NK-92 (cell line): ENCODE measurements around the gene MROH9.

Experiments used
- DNase-seq: peaks from one replicate; lab custom pipeline; 2025; ENCODE audit not compliant: unreplicated experiment; lab: John Stamatoyannopoulos, UW

The MROH9 gene

DNA sequence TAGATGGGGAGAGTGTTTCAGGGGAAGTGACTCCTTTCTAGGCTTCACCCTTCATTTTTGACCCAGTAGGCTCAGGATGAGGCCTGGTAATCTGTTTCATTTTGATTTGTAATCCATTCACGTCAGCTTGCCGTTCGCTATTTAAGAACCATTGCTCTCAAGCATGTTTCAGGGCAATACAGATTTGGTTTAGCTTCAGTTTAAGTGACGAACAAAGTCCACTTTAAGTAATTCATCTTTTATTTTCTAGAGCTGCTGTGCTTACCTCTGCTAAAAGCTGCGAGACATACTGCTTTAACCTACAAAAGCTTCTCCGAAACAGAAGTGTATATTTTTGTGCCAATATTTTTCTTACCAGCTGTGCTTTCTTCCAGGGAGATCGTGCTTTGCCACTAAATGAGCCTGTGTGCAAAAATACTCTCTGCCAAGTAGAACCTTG, 146.4 kb downstream of the MROH9 start:
- DNase-seq = no peak

- no peak for DNase-seq
Measured at GRCh38 chr1:171082606-171083005, 147.3 kb downstream of the MROH9 start.

DNA sequence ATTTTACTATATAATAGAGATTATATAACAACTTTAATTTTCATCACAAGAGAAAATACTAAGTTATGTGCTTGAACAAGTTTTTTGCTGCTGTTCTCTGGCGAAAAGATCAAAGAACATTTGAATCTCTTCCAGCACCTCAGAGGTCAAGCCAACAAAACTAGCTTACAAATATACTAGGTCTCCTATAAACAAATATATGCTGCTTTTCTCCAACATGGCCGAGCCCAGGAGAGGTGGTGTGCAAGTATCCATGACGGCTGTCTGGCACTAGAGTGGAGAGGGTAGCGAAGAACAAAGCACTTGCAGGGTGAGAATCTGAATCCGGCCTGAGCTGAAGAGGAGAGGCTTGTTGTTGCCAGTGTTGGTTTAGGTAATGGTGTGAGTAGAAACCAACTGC, 147.9 kb downstream of the MROH9 start:
- DNase-seq = no peak

DNA sequence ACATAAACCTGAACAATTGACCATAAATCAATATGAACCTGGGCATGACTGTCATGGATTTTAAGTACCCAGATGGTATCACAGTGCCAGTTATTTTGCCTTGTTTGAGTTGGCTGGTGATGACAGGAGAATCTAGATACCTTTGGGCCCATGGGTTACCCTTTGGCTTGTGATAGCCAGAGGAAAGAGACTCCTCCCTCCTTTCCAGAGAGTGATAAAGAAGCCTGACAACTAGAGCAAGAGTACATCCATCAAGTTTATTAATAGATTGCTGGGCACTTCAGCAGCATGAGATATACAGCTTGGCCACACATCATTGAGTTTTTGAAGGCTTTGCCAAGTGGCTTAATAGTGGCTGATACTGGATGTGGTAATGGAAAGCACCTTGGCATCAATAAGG, 148.8 kb downstream of the MROH9 start:
- DNase-seq = no peak

- no peak for DNase-seq
Measured at GRCh38 chr1:171084870-171085269, 149.5 kb downstream of the MROH9 start.

DNA sequence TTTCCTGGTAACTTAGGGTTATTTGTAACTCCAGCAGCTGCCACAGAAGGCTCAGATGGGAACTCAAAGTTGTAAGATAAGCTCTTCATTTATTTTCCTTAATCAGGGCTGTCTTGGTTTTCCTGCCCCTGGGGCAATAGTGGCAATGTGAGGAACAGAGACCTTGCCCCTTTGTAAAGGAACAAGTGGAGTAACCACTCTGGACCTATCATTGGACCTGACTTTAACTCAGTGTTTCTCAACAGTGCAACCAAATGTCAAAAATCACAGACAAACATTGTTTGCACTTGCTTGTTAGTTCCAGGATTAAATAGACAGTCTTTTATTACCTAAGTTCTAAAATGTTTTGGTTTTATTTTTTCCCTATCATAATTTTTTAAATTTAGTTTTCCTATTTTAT, 152.6 kb downstream of the MROH9 start:
- no peak for DNase-seq

GRCh38 chr1:171090604-171091003, 155.3 kb downstream of the MROH9 start, which contains the start of gene FMO3:
TSS of gene FMO3 (plus strand) at chr1:171090905. CDS start at chr1:171092659, 1,754 bp downstream.
- DNase-seq = no peak

DNA sequence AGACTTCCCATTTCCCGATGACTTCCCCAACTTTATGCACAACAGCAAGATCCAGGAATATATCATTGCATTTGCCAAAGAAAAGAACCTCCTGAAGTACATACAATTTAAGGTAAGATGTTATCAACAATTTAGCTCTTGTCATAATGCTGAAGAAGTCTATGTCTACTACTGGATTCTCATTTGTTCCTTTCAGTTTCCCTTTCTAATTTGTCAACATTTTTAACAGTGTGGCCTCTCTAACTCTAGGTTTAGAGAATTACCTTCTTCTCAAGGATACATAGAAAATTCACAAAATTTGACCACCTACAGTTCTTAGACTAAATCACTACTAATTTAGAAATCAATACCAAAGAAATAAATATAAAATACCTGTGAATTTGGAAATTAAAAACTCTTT, 168.5 kb downstream of the MROH9 start:
- DNase-seq = no peak

DNA sequence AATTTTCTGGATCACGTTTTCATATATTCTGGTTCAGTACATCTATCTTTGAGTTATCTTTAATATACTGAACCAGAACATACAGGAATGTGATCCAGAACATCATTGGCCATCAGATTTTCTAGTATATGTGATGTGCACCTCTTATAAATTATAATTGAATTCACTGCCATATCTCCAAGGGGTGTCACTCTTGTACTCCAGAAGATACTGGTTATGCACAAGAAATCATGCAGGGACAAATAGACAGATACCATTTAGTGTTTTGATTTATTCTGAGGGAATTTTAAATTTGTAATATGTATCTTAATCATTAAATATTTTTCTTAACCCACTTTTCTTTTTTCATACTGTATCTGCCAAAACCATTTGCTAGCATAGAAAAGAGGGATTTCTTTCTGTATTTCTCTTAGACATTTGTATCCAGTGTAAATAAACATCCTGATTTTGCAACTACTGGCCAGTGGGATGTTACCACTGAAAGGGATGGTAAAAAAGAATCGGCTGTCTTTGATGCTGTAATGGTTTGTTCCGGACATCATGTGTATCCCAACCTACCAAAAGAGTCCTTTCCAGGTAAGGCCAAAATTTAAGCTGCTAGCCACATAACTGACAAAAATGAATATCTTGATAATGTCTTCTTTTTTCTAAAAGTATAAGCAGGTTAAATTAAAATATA, 172.1 kb downstream of the MROH9 start:
- DNase-seq = no peak

- DNase-seq = no peak
Measured at GRCh38 chr1:171107969-171108368, 172.6 kb downstream of the MROH9 start.

DNA sequence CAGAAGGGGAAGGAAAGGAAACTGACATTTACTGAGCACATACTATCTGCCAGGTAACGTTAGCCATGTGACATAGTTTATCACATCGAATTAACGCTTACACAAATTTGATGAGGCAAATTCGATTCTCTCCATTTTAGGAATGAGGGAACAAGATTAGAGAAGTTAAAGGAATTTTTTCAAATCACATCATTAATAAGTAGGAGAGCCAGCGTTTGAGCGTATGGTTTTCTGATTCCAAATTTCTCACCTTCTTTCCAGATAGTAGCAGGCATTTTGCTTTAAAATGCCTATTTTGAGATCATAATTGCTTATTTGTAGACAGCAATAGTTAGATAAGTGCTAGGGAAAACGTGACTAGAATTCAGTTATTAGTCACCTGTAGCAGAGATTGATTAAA, 174.6 kb downstream of the MROH9 start:
- DNase-seq = no peak

- no peak for DNase-seq
Measured at GRCh38 chr1:171110621-171111326, 175.4 kb downstream of the MROH9 start.

DNA sequence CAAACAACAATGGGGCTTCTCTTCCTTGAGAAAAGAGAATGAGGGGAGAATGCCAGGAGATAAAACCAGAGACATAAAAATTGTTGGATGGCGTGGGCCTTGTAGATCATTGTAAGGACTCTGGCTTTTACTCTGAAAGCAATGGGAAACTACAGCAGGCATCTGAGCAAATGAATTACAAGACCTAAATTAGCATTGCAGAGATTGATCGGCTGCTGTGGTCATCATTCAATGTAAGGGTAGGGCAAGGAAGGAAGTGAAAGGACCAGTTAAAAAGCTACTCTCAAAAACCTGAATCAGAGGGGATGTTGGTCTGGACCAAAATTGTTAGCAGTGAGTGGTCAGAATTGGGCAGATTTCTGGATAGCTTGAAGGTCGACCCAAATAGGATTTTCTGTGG, 176.8 kb downstream of the MROH9 start:
- DNase-seq = no peak

- no peak for DNase-seq
Measured at GRCh38 chr1:171113382-171113781, 178.0 kb downstream of the MROH9 start.
